Endothelial cell of umbilical vein (primary cell): ENCODE data around the gene CKB. TPM values are rescaled to one million over a fixed set of nuclear protein-coding genes. Genes with fewer than 3 reads are reported as not detected.

Experiments used
- BruUV-seq: library from RNA; stranded (reverse); fragments of 400-500 nt; replicated peaks from 2 replicates; lab custom pipeline; 2021; lab: Mats Ljungman, UMichigan
- CTCF ChIA-PET: fragments of 300-600, 350-600 bp; sonication (Branson Sonifier 250); formaldehyde crosslinking; loops from one replicate; lab custom pipeline; 2021; ENCODE audit warnings: antibody characterized with exemption, inconsistent platforms; lab: Charles Lee
- POLR2A ChIA-PET: fragments of 300-600, 350-600 bp; sonication (Branson Sonifier 250); formaldehyde crosslinking; loops from one replicate; lab custom pipeline; 2021; ENCODE audit warnings: antibody characterized with exemption, inconsistent platforms; lab: Charles Lee
- DNase-seq: peaks from one replicate; pipeline ENCODE4 v3.0.0-alpha.2; 2011; ENCODE audit warnings: low read depth, low spot score
- FAIRE-seq: peaks from 2 replicates; lab custom pipeline; 2011; peaks lifted over from hg19 to GRCh38; lab: Jason Lieb, UNC
- H2AFZ ChIP-seq: 2 replicates; pipeline ENCODE4 v1.6.0; 2012; ENCODE audit warnings: low read depth, low read length, control low read depth, inconsistent platforms
- H3K27ac ChIP-seq: 2 replicates; pipeline ENCODE4 v1.5.1; 2011; ENCODE audit warnings: low read depth, mild to moderate bottlenecking, control low read depth, low read length, moderate library complexity; ENCODE audit not compliant: insufficient read depth
- H3K27me3 ChIP-seq, 2 experiments: 2 replicates each; pipeline versions ENCODE4 v1.6.0 to v1.6.1; 2011; ENCODE audit warnings: low read length in 2 of 2, mixed read lengths in 1 of 2; ENCODE audit not compliant: control insufficient read depth in 2 of 2, insufficient read depth in 2 of 2
- H3K36me3 ChIP-seq, 2 experiments: 2 replicates in 1 of 2; 3 replicates in 1 of 2; pipeline ENCODE4 v1.5.1; 2011; ENCODE audit warnings: low read length in 2 of 2, mild to moderate bottlenecking in 1 of 2, moderate library complexity in 1 of 2; ENCODE audit not compliant: control insufficient read depth in 2 of 2, insufficient read depth in 2 of 2; ENCODE audit errors: extremely low read depth in 1 of 2
- H3K4me1 ChIP-seq: 3 replicates; pipeline ENCODE4 v1.5.1; 2011; ENCODE audit warnings: mild to moderate bottlenecking, low read length; ENCODE audit not compliant: control insufficient read depth, insufficient read depth; ENCODE audit errors: extremely low read depth
- H3K4me2 ChIP-seq: 2 replicates; pipeline ENCODE4 v1.6.1; 2011; ENCODE audit warnings: low read length, control low read depth, mixed read lengths; ENCODE audit not compliant: insufficient read depth
- H3K4me3 ChIP-seq, 3 experiments: fragments of 200-600 bp in 1 of 3; sonication (generic), shearing (Covaris generic) in 1 of 3; replicated peaks in 1 of 3; 2 replicates each; pipeline ENCODE4 v1.5.1; 2011 to 2016; ENCODE audit warnings: control low read depth in 3 of 3, low read length in 3 of 3, mild to moderate bottlenecking in 2 of 3, inconsistent platforms in 1 of 3, low read depth in 1 of 3, moderate library complexity in 1 of 3; ENCODE audit not compliant: insufficient read depth in 1 of 3
- H3K79me2 ChIP-seq: 2 replicates; pipeline ENCODE4 v1.6.0; 2012; ENCODE audit warnings: low read length, inconsistent platforms; ENCODE audit not compliant: control insufficient read depth, insufficient read depth
- H3K9ac ChIP-seq: replicated peaks from 2 replicates; pipeline ENCODE3; 2011; ENCODE audit warnings: low read length, control low read depth; ENCODE audit not compliant: insufficient read depth; ENCODE audit errors: extremely low read depth
- H3K9me1 ChIP-seq: replicated peaks from 3 replicates; pipeline ENCODE4 v1.6.0; 2011; ENCODE audit warnings: mild to moderate bottlenecking, low read length; ENCODE audit not compliant: control insufficient read depth, insufficient read depth; ENCODE audit errors: extremely low read depth
- H3K9me3 ChIP-seq: replicated peaks from 2 replicates; pipeline ENCODE4 v1.5.1; 2012; ENCODE audit warnings: low read length, inconsistent platforms; ENCODE audit not compliant: control insufficient read depth, insufficient read depth
- H4K20me1 ChIP-seq: replicated peaks from 2 replicates; pipeline ENCODE3; 2011; ENCODE audit warnings: mild to moderate bottlenecking, low read length; ENCODE audit not compliant: control insufficient read depth, insufficient read depth; ENCODE audit errors: extremely low read depth
- CTCF ChIP-seq, 2 donors: IDR thresholded peaks; 1 replicate in 1 of 2; 2 replicates in 1 of 2; pipeline ENCODE4 v1.5.1; 2011; ENCODE audit warnings: low read length in 2 of 2, mild to moderate bottlenecking in 2 of 2, moderate library complexity in 2 of 2, control low read depth in 1 of 2, inconsistent platforms in 1 of 2, low read depth in 1 of 2; ENCODE audit not compliant: insufficient read depth in 1 of 2; ENCODE audit errors: extremely low read depth in 1 of 2
- FOS ChIP-seq: IDR thresholded peaks from 2 replicates; pipeline ENCODE4 v1.6.1; 2011; ENCODE audit warnings: mild to moderate bottlenecking, low read length, moderate library complexity, borderline replicate concordance; ENCODE audit not compliant: insufficient read depth
- GATA2 ChIP-seq: IDR thresholded peaks from 2 replicates; pipeline ENCODE4 v1.7.0; 2011; ENCODE audit warnings: low read depth, mild to moderate bottlenecking, moderate library complexity, mixed read lengths, low read length; ENCODE audit not compliant: insufficient read length, insufficient read depth
- JUN ChIP-seq: IDR thresholded peaks from 2 replicates; pipeline ENCODE4 v1.6.1; 2011; ENCODE audit warnings: borderline replicate concordance, low read depth; ENCODE audit not compliant: insufficient read length, insufficient read depth
- MAX ChIP-seq: IDR thresholded peaks from 2 replicates; pipeline ENCODE4 v1.6.1; 2011; ENCODE audit not compliant: insufficient read depth, insufficient read length
- MYC ChIP-seq: IDR thresholded peaks from one replicate; pipeline ENCODE4 v1.6.1; 2011; ENCODE audit warnings: mild to moderate bottlenecking, low read depth, low read length
- POLR2AphosphoS5 ChIP-seq: IDR thresholded peaks from 2 replicates; pipeline ENCODE4 v1.6.1; 2012; ENCODE audit warnings: low read depth, mild to moderate bottlenecking, control low read depth, low read length, moderate library complexity; ENCODE audit not compliant: insufficient read depth
- dilution Hi-C: fragments of 300-500 bp; cut with MboI; formaldehyde crosslinking; loops from one replicate; pipeline ENCODE4 v1.15.0; 2019; ENCODE audit warnings: low sequenced_read_pairs; ENCODE audit not compliant: extremely low pct_ligation_motif_present
- intact Hi-C: fragments of 100-400 bp; cut with micrococcal nuclease; formaldehyde crosslinking; loops from one replicate; pipeline ENCODE4 v1.10.0; 2022
- polyA plus RNA-seq, 4 experiments: library from polyadenylated mRNA; depleted of rRNA in 3 of 4; stranded (reverse) in 3 of 4; unstranded in 1 of 4; fragments of >200 nt; gene quantifications; 2 replicates each; pipeline versions ENCODE4 v1.2.1 to v1.2.3, GENCODE V29; 2011 to 2012; ENCODE audit warnings: missing spikeins in 1 of 4
- total RNA-seq: library from RNA; stranded (reverse); gene quantifications from 2 replicates; pipeline ENCODE4 v1.2.3, GENCODE V29; 2021

Gene CKB
- total and polyA plus RNA-seq, 2 donors (not counting 3 experiments of a cell fraction or from before 2014, with no cell fraction given): 4.0 to 6.9 TPM

- DNase-seq (no peak), FAIRE-seq (no peak)
- BruUV-seq: no TSS peak
- H3K9me3 ChIP-seq: no peaks in the 10 kb centered on the region
- peaks cover 8% of the 10 kb centered on the region for H3K4me1 ChIP-seq
- H3K9me1 ChIP-seq: no peaks in the 10 kb centered on the region
- no peaks in the 10 kb centered on the region for H3K27me3 ChIP-seq
- intact Hi-C loops: no loop called here
- H3K36me3 ChIP-seq: peaks cover 0 to 2% of the 10 kb centered on the region in 2 experiments
- H3K4me2 ChIP-seq: no peak overlapping the region
- TF ChIP-seq MYC (no peak), POLR2AphosphoS5 (no peak), GATA2 (no peak), CTCF (IDR thresholded peaks at IDR 0.05; ENCODE audit: extremely low read depth in 1 of 2, insufficient read depth in 1 of 2, low read depth in 1 of 2, low read length in 2 of 2) (no peak), MAX (no peak), FOS (no peak), JUN (no peak)
- POLR2A ChIA-PET: no interaction called here
- peaks cover 21% of the 10 kb centered on the region for H3K79me2 ChIP-seq
- no peak overlapping the region for H2AFZ ChIP-seq
- dilution Hi-C loops: no loop called here
- no peak overlapping the region for H3K9ac ChIP-seq
- CTCF ChIA-PET: interaction anchor here (1.1 to 5.5 kb wide), 3 partner anchors 13 to 15 kb away, joined by 3 to 33 read pairs (median 3); no protein-coding TSS in a partner anchor
- no peaks in the 10 kb centered on the region for H4K20me1 ChIP-seq
- no peak overlapping the region for H3K27ac ChIP-seq
- no peak overlapping the region for H3K4me3 ChIP-seq
Observed at GRCh38 chr14:103532216-103533136, 9.8 kb upstream of the CKB start.
